NT2/D1 (cell line): ENCODE results near the gene ZNF286A.
"Not testable (repeated sequence)": the region's sequence is repeated elsewhere in the genome, so short reads cannot be mapped to it uniquely, and the experiment has no call there.

ENCODE experiments used
- SUZ12 ChIP-seq: IDR thresholded peaks from 2 replicates; pipeline ENCODE4 v1.6.1; 2011; ENCODE audit not compliant: insufficient read length, insufficient read depth; ENCODE audit errors: extremely low read depth
- YY1 ChIP-seq: IDR thresholded peaks from 2 replicates; pipeline ENCODE4 v1.6.1; 2011; ENCODE audit not compliant: insufficient read length, insufficient read depth
- ZNF274 ChIP-seq: IDR thresholded peaks from 2 replicates; pipeline ENCODE4 v1.6.1; 2011; ENCODE audit warnings: mild to moderate bottlenecking, low read depth, low read length

DNA sequence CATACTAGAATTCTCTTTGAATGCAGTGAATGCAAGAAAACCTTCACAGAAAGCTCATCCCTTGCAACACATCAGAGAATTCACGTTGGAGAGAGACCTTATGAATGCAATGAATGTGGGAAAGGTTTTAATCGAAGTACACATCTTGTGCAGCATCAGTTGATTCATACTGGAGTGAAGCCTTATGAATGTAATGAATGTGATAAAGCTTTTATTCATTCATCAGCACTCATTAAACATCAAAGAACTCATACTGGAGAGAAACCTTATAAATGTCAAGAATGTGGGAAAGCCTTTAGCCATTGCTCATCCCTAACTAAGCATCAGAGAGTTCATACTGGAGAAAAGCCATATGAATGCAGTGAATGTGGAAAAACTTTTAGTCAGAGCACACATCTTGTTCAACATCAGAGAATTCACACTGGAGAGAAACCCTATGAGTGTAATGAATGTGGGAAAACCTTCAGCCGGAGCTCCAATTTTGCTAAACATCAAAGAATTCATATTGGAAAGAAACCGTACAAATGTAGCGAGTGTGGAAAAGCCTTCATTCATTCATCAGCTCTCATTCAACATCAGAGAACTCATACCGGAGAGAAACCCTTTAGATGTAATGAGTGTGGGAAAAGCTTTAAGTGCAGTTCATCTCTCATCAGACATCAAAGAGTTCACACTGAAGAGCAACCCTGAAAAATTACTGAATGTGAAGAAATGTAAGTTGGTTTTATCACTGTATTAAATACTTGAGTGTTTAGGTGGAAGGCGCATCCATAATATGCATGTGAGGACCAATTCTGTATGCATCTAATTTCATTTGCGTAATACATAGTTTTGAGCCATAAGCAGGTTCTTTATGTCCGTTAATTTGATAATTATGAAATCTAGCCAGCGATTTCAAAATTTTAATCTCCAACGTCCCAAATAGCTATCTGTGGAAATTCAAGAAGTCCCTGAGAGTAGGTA is 17.3 kb downstream of the ZNF286A start:
- peak; percentile 79 for TF ChIP-seq ZNF274
- TF ChIP-seq SUZ12, YY1: not testable (repeated sequence)
